ENCODE measurements around the gene GCNT2.

GCNT2 gene

GRCh38 chr6:10676403-10676802 lies 155.3 kb downstream of the GCNT2 start:
- no peak for DNase-seq

DNA sequence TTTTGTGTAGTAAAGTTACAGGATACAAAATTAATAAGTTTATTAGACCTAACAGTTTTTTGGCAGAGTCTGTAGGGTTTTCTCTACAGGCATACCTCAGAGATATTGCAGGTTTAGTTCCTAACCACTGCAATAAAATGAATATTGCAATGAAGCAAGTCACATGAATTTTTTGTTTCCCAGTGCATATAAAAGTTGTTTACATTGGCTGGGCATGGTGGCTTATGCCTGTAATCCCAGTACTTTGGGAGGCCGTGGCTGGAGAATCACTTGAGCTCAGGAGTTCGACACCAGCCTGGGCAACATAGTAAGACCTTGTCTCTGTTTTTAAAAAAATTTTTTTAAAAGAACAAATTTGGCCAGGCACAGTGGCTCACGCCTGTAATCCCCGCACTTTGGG lies 157.3 kb downstream of the GCNT2 start:
- DNase-seq: no peak
